Hepatocyte (in vitro differentiated cells): ENCODE measurements around the gene IL4R.

Source experiments
- CTCF ChIP-seq: fragments of 200-600 bp; sonication (generic); IDR thresholded peaks from 2 replicates; pipeline ENCODE4 v1.5.1; 2016; ENCODE audit warnings: antibody characterized with exemption, mild to moderate bottlenecking; ENCODE audit not compliant: poor library complexity
- EZH2 ChIP-seq: fragments of 200-600 bp; sonication (generic); IDR thresholded peaks from 2 replicates; pipeline ENCODE4 v1.6.1; 2016; ENCODE audit warnings: antibody characterized with exemption, mild to moderate bottlenecking, borderline replicate concordance
- EZH2phosphoT487 ChIP-seq: fragments of 200-600 bp; sonication (generic); IDR thresholded peaks from one replicate; pipeline ENCODE4 v1.6.1; 2018; ENCODE audit warnings: antibody characterized with exemption, mild to moderate bottlenecking, low read depth, moderate library complexity; ENCODE audit not compliant: unreplicated experiment, severe bottlenecking

GRCh38 chr16:27345201-27345600, 31.4 kb downstream of the IL4R start:
- TF ChIP-seq CTCF (no peak), EZH2 (no peak), EZH2phosphoT487 (no peak)
